Cardiac muscle cell (in vitro differentiated cells and primary cell): ENCODE measurements around the gene MXI1. TPM values are rescaled to one million over a fixed set of nuclear protein-coding genes. Genes with fewer than 3 reads are reported as not detected.

Experiments used
- DNase-seq, 2 donors: peaks; one replicate each; pipeline versions ENCODE4 v3.0.0 to v3.0.0-alpha.2; 2010 to 2017; ENCODE audit warnings: low read depth in 1 of 2, low spot score in 1 of 2
- H3K27ac ChIP-seq: fragments of 200-600 bp; sonication (generic); 2 replicates; pipeline ENCODE4 v1.5.1; 2016
- H3K27me3 ChIP-seq: fragments of 200-600 bp; sonication (generic); 2 replicates; pipeline ENCODE4 v1.6.0; 2016; ENCODE audit warnings: control low read depth
- H3K36me3 ChIP-seq: fragments of 200-600 bp; sonication (generic); 2 replicates; pipeline ENCODE4 v1.5.1; 2016; ENCODE audit warnings: control low read depth
- H3K4me1 ChIP-seq: fragments of 200-600 bp; sonication (generic); 2 replicates; pipeline ENCODE4 v1.8.1; 2017; ENCODE audit warnings: low read depth, mild to moderate bottlenecking, mixed run types
- H3K4me3 ChIP-seq: fragments of 200-600 bp; sonication (generic); 2 replicates; pipeline ENCODE4 v1.5.1; 2016; ENCODE audit warnings: mild to moderate bottlenecking
- H3K9me3 ChIP-seq: fragments of 200-600 bp; sonication (generic); 2 replicates; pipeline ENCODE4 v1.5.1; 2017; ENCODE audit warnings: low read depth, mild to moderate bottlenecking, control low read depth
- CTCF ChIP-seq: IDR thresholded peaks from 2 replicates; pipeline ENCODE4 v1.5.1; 2012; ENCODE audit warnings: low read depth, mild to moderate bottlenecking, low read length
- polyA plus RNA-seq: library from polyadenylated mRNA; unstranded; fragments of >200 nt; fragmentation: Nextera tagmentation; extraction: Ambion mirVana; gene quantifications from 2 replicates; pipeline ENCODE4 v1.2.1, GENCODE V29; 2016
- total RNA-seq: library from RNA; depleted of rRNA; stranded (reverse); fragments of >200 nt; gene quantifications from 2 replicates; pipeline ENCODE4 v1.2.3, GENCODE V29; 2016

Gene MXI1
- total and polyA plus RNA-seq, 2 experiments from 2014 or later, result 55.0 to 68.4 TPM

DNA sequence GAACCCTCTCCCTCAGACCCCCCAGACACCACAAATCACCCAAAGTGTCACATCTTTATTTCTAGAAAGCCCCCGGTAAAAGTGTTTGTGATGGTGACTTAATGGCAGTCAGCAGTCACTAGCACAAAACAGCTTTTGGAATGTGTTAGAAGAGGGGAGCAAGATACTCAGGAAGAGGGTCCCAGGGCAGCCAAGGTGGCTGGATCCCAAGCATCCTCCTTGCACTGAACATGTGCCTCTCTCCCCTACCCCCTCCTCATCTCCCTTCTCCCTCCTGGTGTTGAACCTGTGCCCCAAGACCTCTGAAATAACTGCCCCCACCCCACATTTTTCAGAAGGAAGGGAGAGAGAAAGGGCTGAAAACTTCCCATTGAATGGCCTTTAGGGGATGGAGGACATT is 37.8 kb upstream of the MXI1 start:
- no peaks in the 10 kb centered on the region for H3K9me3 ChIP-seq
- no peak overlapping the region for H3K4me3 ChIP-seq
- TF ChIP-seq CTCF, result no peak
- no peaks in the 10 kb centered on the region for H3K27me3 ChIP-seq
- H3K27ac ChIP-seq, result no peak overlapping the region
- no peak for DNase-seq
- peaks cover 23% of the 10 kb centered on the region for H3K4me1 ChIP-seq
- no peaks in the 10 kb centered on the region for H3K36me3 ChIP-seq

DNA sequence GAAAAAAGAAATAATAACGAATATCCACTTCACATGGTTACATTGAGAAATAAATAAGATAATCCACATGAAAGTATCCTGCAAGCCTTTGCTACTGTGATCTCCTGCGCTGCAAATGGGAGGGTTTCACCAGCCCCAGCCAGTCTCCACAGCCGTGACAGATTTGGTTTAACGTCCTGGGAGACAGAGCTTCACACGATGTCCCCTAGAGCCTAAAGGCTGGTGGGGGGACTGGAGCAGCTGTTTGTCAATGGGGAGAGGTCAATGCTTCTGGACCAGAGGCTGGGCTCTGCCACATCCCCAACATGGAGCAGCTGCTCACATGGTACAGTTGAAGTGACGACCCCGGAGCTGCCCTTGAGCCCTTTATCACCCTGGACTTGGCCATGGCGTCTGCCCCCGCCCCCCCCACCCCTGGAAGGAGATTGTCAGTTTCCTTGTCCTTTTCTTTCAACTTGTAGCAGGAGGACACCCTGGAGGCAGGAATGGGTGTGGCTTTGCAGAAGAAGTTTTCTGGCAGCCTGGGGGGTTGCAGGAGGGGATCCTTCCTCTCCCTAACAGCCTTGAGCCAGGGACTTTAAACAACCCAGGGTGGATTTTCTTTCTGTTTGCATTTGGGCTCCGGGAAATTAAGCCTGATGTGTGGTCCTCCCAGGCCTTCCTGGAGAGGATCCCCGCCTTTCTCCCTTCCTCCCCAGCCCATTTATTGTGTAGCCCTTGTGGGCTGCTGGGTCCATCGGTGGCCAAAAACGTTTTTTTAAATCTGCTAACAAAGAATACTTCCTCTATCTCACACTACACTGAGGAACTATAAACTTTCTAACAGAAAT is 37.0 kb upstream of the MXI1 start:
- TF ChIP-seq CTCF, result no peak
- no peak for DNase-seq
- H3K27ac ChIP-seq, result no peak overlapping the region

DNA sequence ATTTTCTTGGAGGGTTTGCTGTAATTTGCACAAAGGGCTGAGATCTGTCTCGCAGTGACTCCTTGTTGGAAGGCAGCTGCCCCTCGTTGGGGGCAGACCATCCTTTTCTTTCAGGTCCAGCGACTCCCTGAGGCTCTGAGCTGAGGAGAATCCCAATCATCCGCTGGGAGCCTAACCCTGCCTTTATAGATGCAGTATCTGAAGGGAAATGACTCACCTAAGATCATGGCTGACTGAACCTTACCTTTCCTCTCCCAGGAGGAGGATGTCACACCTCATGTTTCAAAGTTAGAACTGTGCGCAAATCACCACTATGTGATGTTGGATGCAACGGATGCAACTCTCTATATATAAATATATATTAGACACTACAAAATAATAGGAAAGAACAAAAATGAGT is 36.4 kb upstream of the MXI1 start:
- Histone ChIP-seq H3K36me3 (no peaks in the 10 kb centered on the region), H3K9me3 (no peaks in the 10 kb centered on the region), H3K27ac (no peak overlapping the region), H3K4me3 (no peak overlapping the region), H3K27me3 (no peaks in the 10 kb centered on the region), H3K4me1 (peaks cover 26% of the 10 kb centered on the region)
- DNase-seq, result no peak
- no peak for TF ChIP-seq CTCF

More for the DNA sequence above, 37.0 kb upstream of the MXI1 start:
- Histone ChIP-seq H3K27me3 (no peaks in the 10 kb centered on the region), H3K4me3 (no peak overlapping the region), H3K4me1 (peaks cover 23% of the 10 kb centered on the region), H3K9me3 (no peaks in the 10 kb centered on the region), H3K36me3 (no peaks in the 10 kb centered on the region)

GRCh38 chr10:110172155-110172554 is 35.2 kb upstream of the MXI1 start:
- TF ChIP-seq CTCF, result no peak
- no peaks in the 10 kb centered on the region for H3K36me3 ChIP-seq
- no peaks in the 10 kb centered on the region for H3K27me3 ChIP-seq

DNA sequence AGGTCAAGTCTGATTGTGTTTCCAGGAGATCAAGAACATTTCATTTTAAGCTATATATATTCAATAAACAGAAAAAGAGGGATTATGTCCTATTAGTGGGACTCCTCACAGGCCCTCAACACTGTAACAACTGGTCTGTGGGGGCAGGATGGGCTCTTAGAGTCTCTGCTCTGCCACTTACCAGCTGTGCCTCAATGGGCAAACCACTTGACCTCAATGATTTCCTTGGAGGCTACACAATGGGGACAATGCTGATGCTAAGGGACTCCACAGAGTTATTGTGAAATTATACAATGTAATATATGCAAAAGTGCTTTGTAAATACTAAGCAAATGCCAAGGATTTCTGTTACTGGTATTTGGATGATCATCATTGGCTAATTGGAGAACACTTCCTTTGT is 33.2 kb upstream of the MXI1 start:
- no peak overlapping the region for H3K4me3 ChIP-seq
- no peaks in the 10 kb centered on the region for H3K9me3 ChIP-seq
- H3K36me3 ChIP-seq, result no peaks in the 10 kb centered on the region
- DNase-seq, result no peak
- TF ChIP-seq CTCF, result no peak
- no peak overlapping the region for H3K27ac ChIP-seq
- H3K4me1 ChIP-seq, result peaks cover 21% of the 10 kb centered on the region
- no peaks in the 10 kb centered on the region for H3K27me3 ChIP-seq

More at GRCh38 chr10:110172155-110172554, 35.2 kb upstream of the MXI1 start:
- no peak for DNase-seq
- no peak overlapping the region for H3K4me3 ChIP-seq
- peaks cover 32% of the 10 kb centered on the region for H3K4me1 ChIP-seq
- H3K9me3 ChIP-seq, result no peaks in the 10 kb centered on the region
- H3K27ac ChIP-seq, result no peak overlapping the region
